HCT116 (cell line): ENCODE results near the gene TBRG1. TPM values are rescaled to one million over a fixed set of nuclear protein-coding genes. Genes with fewer than 3 reads are reported as not detected.
"Not testable (repeated sequence)": the region's sequence is repeated elsewhere in the genome, so short reads cannot be mapped to it uniquely, and the experiment has no call there.

ENCODE experiments used
- ATAC-seq: fragments of 200-7000 bp; cut with Tn5 transposase; 2 replicates; pipeline ENCODE4 v1.9.1; 2020; ENCODE audit warnings: mild to moderate bottlenecking, moderate library complexity
- BruUV-seq: library from RNA; stranded (reverse); fragments of 400-500 nt; replicated peaks from 2 replicates; lab custom pipeline; 2021; lab: Mats Ljungman, UMichigan
- CTCF ChIA-PET: fragments of 300-600 bp; sonication (Branson Sonifier 250); formaldehyde crosslinking; loops from one replicate; lab custom pipeline; 2021; ENCODE audit warnings: antibody characterized with exemption; lab: Charles Lee
- POLR2A ChIA-PET: fragments of 300-600, 350-600 bp; sonication (Branson Sonifier 250); formaldehyde crosslinking; loops from one replicate; lab custom pipeline; 2021; ENCODE audit warnings: antibody characterized with exemption; lab: Charles Lee
- RAD21 ChIA-PET, 2 experiments: fragments of 300-600 bp; sonication (Branson Sonifier 250); formaldehyde crosslinking; loops; one replicate each; lab custom pipeline; 2023; ENCODE audit warnings: low total read pairs in 2 of 2; ENCODE audit not compliant: uncharacterized antibody in 2 of 2, unreplicated experiment in 2 of 2, low non-redundant PET in 1 of 2; lab: Charles Lee
- DNase-seq: peaks from one replicate; pipeline ENCODE4 v3.0.0-alpha.2; 2010; ENCODE audit warnings: low read depth, low spot score
- H2AFZ ChIP-seq: fragments of 200-600 bp; shearing (Covaris generic), sonication (generic); 2 replicates; pipeline ENCODE4 v1.6.1; 2017; ENCODE audit warnings: low read depth, mixed run types, mixed read lengths, antibody characterized with exemption, low read length; ENCODE audit not compliant: poor library complexity, severe bottlenecking
- H3K27ac ChIP-seq: 2 replicates; pipeline ENCODE4 v1.5.1; 2012; ENCODE audit warnings: low read depth, low read length
- H3K27me3 ChIP-seq: fragments of 200-600 bp; sonication (generic); 2 replicates; pipeline ENCODE4 v1.6.1; 2016; ENCODE audit warnings: mixed run types, low read length, mixed read lengths; ENCODE audit not compliant: insufficient read depth
- H3K36me3 ChIP-seq, 2 experiments: fragments of 200-500 bp in 1 of 2; fragments of 200-600 bp in 1 of 2; sonication (Bioruptor generic) in 1 of 2; sonication (generic) in 1 of 2; 2 replicates each; pipeline versions ENCODE4 v1.5.1 to v1.6.1; 2014 to 2016; ENCODE audit warnings: low read length in 2 of 2, inconsistent platforms in 1 of 2, mixed read lengths in 1 of 2, mixed run types in 1 of 2; ENCODE audit not compliant: insufficient read depth in 2 of 2, control insufficient read depth in 1 of 2
- H3K4me1 ChIP-seq, 2 experiments: fragments of 200-600 bp in 1 of 2; sonication (generic) in 1 of 2; 2 replicates each; pipeline versions ENCODE4 v1.5.1 to v1.6.1; 2012 to 2017; ENCODE audit warnings: low read length in 2 of 2, inconsistent platforms in 1 of 2, mild to moderate bottlenecking in 1 of 2, mixed read lengths in 1 of 2, mixed run types in 1 of 2, moderate library complexity in 1 of 2; ENCODE audit not compliant: insufficient read depth in 2 of 2, control insufficient read depth in 1 of 2
- H3K4me2 ChIP-seq: fragments of 200-600 bp; sonication (generic); 2 replicates; pipeline ENCODE4 v1.6.1; 2017; ENCODE audit warnings: mixed run types, low read length, mixed read lengths
- H3K4me3 ChIP-seq, 2 experiments: fragments of 200-600 bp in 1 of 2; sonication (generic) in 1 of 2; replicated peaks in 1 of 2; 2 replicates each; pipeline ENCODE4 v1.5.1; 2011 to 2016; ENCODE audit warnings: low read length in 2 of 2, control low read depth in 1 of 2, low read depth in 1 of 2, mild to moderate bottlenecking in 1 of 2, mixed read lengths in 1 of 2, mixed run types in 1 of 2
- H3K79me2 ChIP-seq: fragments of 200-600 bp; sonication (generic); 2 replicates; pipeline ENCODE4 v1.6.1; 2017; ENCODE audit warnings: mild to moderate bottlenecking, mixed run types, low read length, moderate library complexity, mixed read lengths; ENCODE audit not compliant: insufficient read depth
- H3K9ac ChIP-seq: fragments of 200-600 bp; sonication (generic); 2 replicates; pipeline ENCODE4 v1.6.1; 2016; ENCODE audit warnings: low read length, mixed read lengths
- H3K9me2 ChIP-seq: fragments of 200-600 bp; sonication (generic), shearing (Covaris generic); 2 replicates; pipeline ENCODE4 v1.6.1; 2017; ENCODE audit warnings: mixed run types, mild to moderate bottlenecking, moderate library complexity; ENCODE audit not compliant: insufficient read depth
- H3K9me3 ChIP-seq, 2 experiments: fragments of 200-500 bp in 1 of 2; fragments of 200-600 bp in 1 of 2; sonication (Bioruptor generic) in 1 of 2; sonication (generic) in 1 of 2; 2 replicates each; pipeline ENCODE4 v1.6.1; 2014 to 2017; ENCODE audit warnings: low read length in 2 of 2, mixed read lengths in 2 of 2, inconsistent platforms in 1 of 2, low read depth in 1 of 2, mild to moderate bottlenecking in 1 of 2, mixed run types in 1 of 2, moderate library complexity in 1 of 2; ENCODE audit not compliant: control insufficient read depth in 1 of 2, insufficient read depth in 1 of 2
- H4K20me1 ChIP-seq: fragments of 200-600 bp; sonication (generic), shearing (Covaris generic); 2 replicates; pipeline ENCODE4 v1.6.1; 2017; ENCODE audit warnings: mixed run types, mild to moderate bottlenecking, moderate library complexity; ENCODE audit not compliant: insufficient read depth
- CEBPB ChIP-seq: IDR thresholded peaks from 2 replicates; pipeline ENCODE4 v1.6.1; 2012; ENCODE audit warnings: low read depth
- CTCF ChIP-seq, 3 experiments: fragments of 200-600 bp in 1 of 3; sonication (generic) in 1 of 3; IDR thresholded peaks in 2 of 3; conservative IDR thresholded peaks in 1 of 3; 2 replicates each; pipeline ENCODE4 v1.5.1; 2012 to 2017; ENCODE audit warnings: low read depth in 2 of 3, low read length in 2 of 3, antibody characterized with exemption in 1 of 3, borderline replicate concordance in 1 of 3, control low read depth in 1 of 3, mild to moderate bottlenecking in 1 of 3, mixed read lengths in 1 of 3, mixed run types in 1 of 3, moderate library complexity in 1 of 3; ENCODE audit not compliant: insufficient read depth in 1 of 3
- ELF1 ChIP-seq: IDR thresholded peaks from 2 replicates; pipeline ENCODE4 v1.6.1; 2012; ENCODE audit warnings: low read depth, borderline replicate concordance
- EZH2phosphoT487 ChIP-seq: fragments of 200-600 bp; IDR thresholded peaks from 2 replicates; pipeline ENCODE4 v1.6.1; 2018; ENCODE audit warnings: antibody characterized with exemption, borderline replicate concordance
- FOSL1 ChIP-seq: IDR thresholded peaks from 2 replicates; pipeline ENCODE4 v1.6.1; 2012; ENCODE audit warnings: low read depth
- ZNF274 ChIP-seq: fragments of 200-500 bp; sonication (Bioruptor generic); IDR thresholded peaks from 2 replicates; pipeline ENCODE4 v1.6.1; 2014; ENCODE audit warnings: mild to moderate bottlenecking, low read depth, low read length, inconsistent platforms
- intact Hi-C: fragments of 100-400 bp; cut with micrococcal nuclease; formaldehyde crosslinking; loops from 2 replicates; pipeline ENCODE4 v1.10.0; 2022
- total RNA-seq: library from RNA; stranded (reverse); gene quantifications from one replicate; pipeline ENCODE4 v1.2.1, GENCODE V29; 2021; ENCODE audit not compliant: unreplicated experiment
- TF ChIP-seq, protein P1 (sequence below): IDR thresholded peaks from 2 replicates; pipeline ENCODE4 v1.6.1; 2011; ENCODE audit warnings: mild to moderate bottlenecking, low read length, moderate library complexity; ENCODE audit not compliant: insufficient replicate concordance; ENCODE audit errors: extremely low read depth

The TBRG1 gene
- total RNA-seq, 1 experiment from 2014 or later: 29.6 TPM

DNA sequence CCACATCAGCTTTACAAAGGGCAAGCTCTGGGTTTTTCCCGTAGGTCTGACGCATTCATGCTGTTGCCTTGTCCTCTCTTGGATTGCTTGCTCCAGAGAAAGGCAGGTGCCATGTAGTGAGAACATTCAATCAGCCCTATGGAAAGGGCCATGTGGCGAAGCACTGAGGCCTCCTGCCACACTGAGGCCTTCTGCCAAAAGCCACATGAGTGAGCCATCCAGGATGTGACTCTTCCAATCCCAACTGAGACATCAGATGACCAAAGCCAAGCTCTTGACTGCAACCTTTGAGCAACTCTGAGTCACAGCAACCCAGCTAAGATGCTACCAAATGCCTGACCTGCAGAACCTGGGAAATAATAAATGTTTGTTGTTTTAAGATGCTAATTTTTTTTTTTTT is 20.5 kb upstream of the TBRG1 start (continued):
- TF ChIP-seq CTCF (IDR thresholded peaks at IDR 0.05 in 2 of 3, conservative IDR thresholded peaks at IDR 0.05 in 1 of 3; ENCODE audit: borderline replicate concordance in 1 of 3, insufficient read depth in 1 of 3, low read depth in 2 of 3, low read length in 2 of 3) (no peak), ZNF274 (no peak), CEBPB (no peak), ELF1 (no peak), EZH2phosphoT487 (no peak)

DNA sequence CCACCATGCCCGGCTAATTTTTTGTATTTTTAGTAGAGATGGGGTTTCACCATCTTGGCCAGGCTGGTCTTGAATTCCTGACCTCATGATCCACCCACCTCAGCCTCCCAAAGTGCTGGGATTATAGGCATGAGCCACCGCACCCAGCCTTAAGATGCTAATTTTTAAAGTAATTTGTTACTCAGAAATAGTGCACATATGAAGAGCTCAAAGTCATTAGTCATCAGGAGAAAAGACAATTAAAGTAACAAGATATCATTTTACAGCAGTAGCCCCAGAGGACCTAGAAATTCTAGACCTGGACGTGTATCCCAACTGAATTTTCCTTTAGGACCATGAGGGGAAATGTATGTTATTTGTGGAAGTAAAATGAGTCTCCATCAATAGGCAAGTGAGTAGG is 19.9 kb upstream of the TBRG1 start:
- H4K20me1 ChIP-seq, H3K79me2 ChIP-seq, CTCF ChIA-PET, DNase-seq, H3K27ac ChIP-seq, H3K4me1 ChIP-seq, ATAC-seq, BruUV-seq, H3K9ac ChIP-seq, H3K36me3 ChIP-seq, POLR2A ChIA-PET, H3K4me2 ChIP-seq, H3K9me3 ChIP-seq, H3K4me3 ChIP-seq, intact Hi-C loops, H3K9me2 ChIP-seq, RAD21 ChIA-PET, H2AFZ ChIP-seq: not testable (repeated sequence)
- peaks cover 14% of the 10 kb centered on the region for H3K27me3 ChIP-seq

DNA sequence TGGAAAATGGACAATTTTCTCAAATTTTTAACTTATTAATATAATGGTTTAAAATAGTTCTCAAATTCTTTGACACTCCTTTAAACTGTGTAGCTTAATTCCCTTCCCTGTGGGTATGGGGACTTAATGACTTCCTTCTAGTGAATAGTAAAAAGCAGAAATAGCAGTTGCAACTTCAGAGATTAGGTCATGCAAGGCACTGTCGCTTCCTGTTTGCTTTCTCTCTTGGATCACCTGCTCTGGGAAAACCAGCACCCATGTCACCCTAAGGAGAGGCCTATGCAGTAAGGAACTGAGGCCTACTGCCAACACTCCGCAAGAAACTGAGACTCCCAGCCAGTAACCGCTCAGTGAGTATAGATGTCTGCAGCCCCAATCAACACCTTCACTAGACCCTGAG is 16.9 kb upstream of the TBRG1 start:
- peaks cover 9% of the 10 kb centered on the region; the same call in 1 of the 2 replicates for H3K27me3 ChIP-seq
- no peak overlapping the region for H3K4me3 ChIP-seq
- no TSS peak for BruUV-seq
- no peaks in the 10 kb centered on the region for H3K9me3 ChIP-seq
- H3K27ac ChIP-seq: no peak overlapping the region
- no peaks in the 10 kb centered on the region for H3K36me3 ChIP-seq
- no peak overlapping the region for H2AFZ ChIP-seq
- no peaks in the 10 kb centered on the region for H4K20me1 ChIP-seq
- H3K79me2 ChIP-seq: no peaks in the 10 kb centered on the region
- ChIA-PET CTCF (no interaction called here), RAD21 (no interaction called here), POLR2A (no interaction called here)
- no peak overlapping the region for H3K4me2 ChIP-seq
- intact Hi-C loops: no loop called here
- no peaks in the 10 kb centered on the region for H3K4me1 ChIP-seq
- DNase-seq: no peak
- TF ChIP-seq FOSL1: no peak
- TF ChIP-seq, protein P1, sequence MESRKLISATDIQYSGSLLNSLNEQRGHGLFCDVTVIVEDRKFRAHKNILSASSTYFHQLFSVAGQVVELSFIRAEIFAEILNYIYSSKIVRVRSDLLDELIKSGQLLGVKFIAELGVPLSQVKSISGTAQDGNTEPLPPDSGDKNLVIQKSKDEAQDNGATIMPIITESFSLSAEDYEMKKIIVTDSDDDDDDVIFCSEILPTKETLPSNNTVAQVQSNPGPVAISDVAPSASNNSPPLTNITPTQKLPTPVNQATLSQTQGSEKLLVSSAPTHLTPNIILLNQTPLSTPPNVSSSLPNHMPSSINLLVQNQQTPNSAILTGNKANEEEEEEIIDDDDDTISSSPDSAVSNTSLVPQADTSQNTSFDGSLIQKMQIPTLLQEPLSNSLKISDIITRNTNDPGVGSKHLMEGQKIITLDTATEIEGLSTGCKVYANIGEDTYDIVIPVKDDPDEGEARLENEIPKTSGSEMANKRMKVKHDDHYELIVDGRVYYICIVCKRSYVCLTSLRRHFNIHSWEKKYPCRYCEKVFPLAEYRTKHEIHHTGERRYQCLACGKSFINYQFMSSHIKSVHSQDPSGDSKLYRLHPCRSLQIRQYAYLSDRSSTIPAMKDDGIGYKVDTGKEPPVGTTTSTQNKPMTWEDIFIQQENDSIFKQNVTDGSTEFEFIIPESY: no peak
- no peak for TF ChIP-seq CTCF (IDR thresholded peaks at IDR 0.05 in 2 of 3, conservative IDR thresholded peaks at IDR 0.05 in 1 of 3; ENCODE audit: borderline replicate concordance in 1 of 3, insufficient read depth in 1 of 3, low read depth in 2 of 3, low read length in 2 of 3)
- no peak overlapping the region for H3K9ac ChIP-seq
- no peak for ATAC-seq
- no peaks in the 10 kb centered on the region for H3K9me2 ChIP-seq
